Epithelial cell of proximal tubule (primary cell): ENCODE data around the gene CYBC1. TPM values are rescaled to one million over a fixed set of nuclear protein-coding genes. Genes with fewer than 3 reads are reported as not detected.

Experiments used
- DNase-seq: peaks from one replicate; pipeline ENCODE4 v3.0.0-alpha.2; 2011; ENCODE audit warnings: low read depth
- H3K4me3 ChIP-seq: 2 replicates; pipeline ENCODE4 v1.5.1; 2011; ENCODE audit warnings: low read depth, mild to moderate bottlenecking, low read length
- total RNA-seq: library from RNA; depleted of rRNA; stranded (reverse); fragments of >200 nt; gene quantifications from 2 replicates; pipeline ENCODE4 v1.2.3, GENCODE V29; 2015
- TF ChIP-seq, protein P1 (sequence below): conservative IDR thresholded peaks from 2 replicates; pipeline ENCODE4 v1.5.1; 2012; ENCODE audit warnings: low read depth, mild to moderate bottlenecking, low read length

The CYBC1 gene
- total RNA-seq, 1 donor from 2014 or later: 78.8 TPM

GRCh38 chr17:82493226-82493781 lies 42.8 kb upstream of the CYBC1 start:
- TF ChIP-seq, protein P1, sequence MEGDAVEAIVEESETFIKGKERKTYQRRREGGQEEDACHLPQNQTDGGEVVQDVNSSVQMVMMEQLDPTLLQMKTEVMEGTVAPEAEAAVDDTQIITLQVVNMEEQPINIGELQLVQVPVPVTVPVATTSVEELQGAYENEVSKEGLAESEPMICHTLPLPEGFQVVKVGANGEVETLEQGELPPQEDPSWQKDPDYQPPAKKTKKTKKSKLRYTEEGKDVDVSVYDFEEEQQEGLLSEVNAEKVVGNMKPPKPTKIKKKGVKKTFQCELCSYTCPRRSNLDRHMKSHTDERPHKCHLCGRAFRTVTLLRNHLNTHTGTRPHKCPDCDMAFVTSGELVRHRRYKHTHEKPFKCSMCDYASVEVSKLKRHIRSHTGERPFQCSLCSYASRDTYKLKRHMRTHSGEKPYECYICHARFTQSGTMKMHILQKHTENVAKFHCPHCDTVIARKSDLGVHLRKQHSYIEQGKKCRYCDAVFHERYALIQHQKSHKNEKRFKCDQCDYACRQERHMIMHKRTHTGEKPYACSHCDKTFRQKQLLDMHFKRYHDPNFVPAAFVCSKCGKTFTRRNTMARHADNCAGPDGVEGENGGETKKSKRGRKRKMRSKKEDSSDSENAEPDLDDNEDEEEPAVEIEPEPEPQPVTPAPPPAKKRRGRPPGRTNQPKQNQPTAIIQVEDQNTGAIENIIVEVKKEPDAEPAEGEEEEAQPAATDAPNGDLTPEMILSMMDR: no peak
- DNase-seq: no peak
- H3K4me3 ChIP-seq: no peak overlapping the region

GRCh38 chr17:82492643-82493225 lies 42.2 kb upstream of the CYBC1 start:
- no peak overlapping the region for H3K4me3 ChIP-seq
- DNase-seq: no peak
- TF ChIP-seq, protein P1: no peak

GRCh38 chr17:82491533-82491932 lies 41.0 kb upstream of the CYBC1 start:
- no peak for DNase-seq
- TF ChIP-seq, protein P1: no peak
- H3K4me3 ChIP-seq: no peak overlapping the region

DNA sequence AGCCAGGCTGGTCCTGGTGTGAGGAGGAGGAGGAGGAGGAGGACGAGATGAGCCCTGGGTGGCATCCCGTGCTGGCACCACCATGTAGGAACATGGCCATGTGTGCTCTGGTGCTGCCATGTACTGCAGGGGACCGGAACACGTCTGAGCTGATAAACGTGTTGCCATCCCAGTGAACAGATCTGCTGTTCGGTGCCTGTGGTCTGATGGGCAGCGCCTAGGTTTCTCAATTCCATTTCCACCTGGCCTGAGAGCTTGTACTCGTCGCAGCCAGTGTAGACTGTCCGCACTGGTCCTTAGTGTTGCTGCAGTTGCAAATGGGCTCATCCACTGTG lies 40.6 kb upstream of the CYBC1 start:
- TF ChIP-seq, protein P1: no peak
- DNase-seq: no peak
- no peak overlapping the region for H3K4me3 ChIP-seq

- DNase-seq: no peak
- TF ChIP-seq, protein P1: no peak
- no peak overlapping the region for H3K4me3 ChIP-seq
Measured at GRCh38 chr17:82490512-82491195, 40.1 kb upstream of the CYBC1 start.

DNA sequence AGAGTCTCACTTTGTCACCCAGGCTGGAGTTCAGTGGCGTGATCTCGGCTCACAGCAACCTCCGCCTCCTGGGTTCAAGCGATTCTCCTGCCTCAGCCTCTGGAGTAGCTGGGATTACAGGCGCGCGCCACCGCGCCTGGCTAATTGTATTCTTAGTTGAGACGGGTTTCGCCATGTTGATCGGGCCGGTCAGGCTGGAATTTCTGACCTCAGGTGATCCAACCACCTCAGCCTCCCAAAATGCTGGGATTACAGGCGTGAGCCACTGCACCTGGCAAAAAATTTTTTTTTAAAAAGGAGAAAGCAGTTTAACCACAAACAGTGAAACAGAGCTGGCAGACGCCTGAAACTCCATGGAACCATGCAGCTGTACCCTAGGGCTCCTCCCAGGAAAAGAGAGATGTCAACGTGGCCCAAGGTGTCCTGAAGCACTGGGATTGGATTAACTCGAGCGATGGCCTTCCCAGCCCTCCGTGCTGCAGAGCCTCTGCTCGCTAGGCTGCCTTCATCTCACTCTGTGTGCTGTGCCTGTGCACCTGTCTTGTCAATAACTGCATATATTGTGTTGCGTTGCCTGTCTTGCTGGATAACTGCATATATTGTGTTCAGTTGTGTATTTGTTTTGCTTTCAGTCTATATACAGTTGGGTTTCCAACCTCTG lies 39.4 kb upstream of the CYBC1 start:
- DNase-seq: no peak

More for the DNA sequence above, 39.4 kb upstream of the CYBC1 start:
- TF ChIP-seq, protein P1: no peak
- no peak overlapping the region for H3K4me3 ChIP-seq
